GM12891 (cell line): ENCODE results near the gene BCCIP. TPM values are rescaled to one million over a fixed set of nuclear protein-coding genes. Genes with fewer than 3 reads are reported as not detected.

Experiments
- DNase-seq: peaks from one replicate; pipeline ENCODE4 v3.0.0; 2011; ENCODE audit warnings: low spot score; ENCODE audit not compliant: insufficient read length
- FAIRE-seq: peaks from 2 replicates; lab custom pipeline; 2011; peaks lifted over from hg19 to GRCh38; lab: Jason Lieb, UNC
- PAX5 ChIP-seq: IDR thresholded peaks from 2 replicates; pipeline ENCODE4 v1.6.1; 2011; ENCODE audit warnings: low read length, moderate library complexity, mild to moderate bottlenecking; ENCODE audit not compliant: insufficient read depth, severe bottlenecking
- POLR2A ChIP-seq: IDR thresholded peaks from 2 replicates; pipeline ENCODE4 v1.6.1; 2011; ENCODE audit warnings: low read depth, low read length, control low read depth
- POLR2AphosphoS5 ChIP-seq: IDR thresholded peaks from 2 replicates; pipeline ENCODE4 v1.6.1; 2011; ENCODE audit warnings: low read depth, low read length, control low read depth
- POU2F2 ChIP-seq: IDR thresholded peaks from 2 replicates; pipeline ENCODE4 v1.6.1; 2011; ENCODE audit warnings: low read depth, mild to moderate bottlenecking, control low read depth, low read length, moderate library complexity
- SPI1 ChIP-seq: IDR thresholded peaks from 2 replicates; pipeline ENCODE4 v1.6.1; 2011; ENCODE audit warnings: low read depth, low read length, control low read depth
- TAF1 ChIP-seq: IDR thresholded peaks from 2 replicates; pipeline ENCODE4 v1.6.1; 2011; ENCODE audit warnings: low read depth, low read length, control low read depth
- polyA plus RNA-seq: library from polyadenylated mRNA; unstranded; fragments of >200 nt; gene quantifications from one replicate; pipeline ENCODE4 v1.2.1, GENCODE V29; 2012; ENCODE audit warnings: low read depth, missing spikeins, inconsistent platforms; ENCODE audit not compliant: missing spikeins

Gene BCCIP
- 68.0 TPM for polyA plus RNA-seq

GRCh38 chr10:125822878-125823662 is at the start of gene BCCIP, which contains the start of gene UROS:
TSS of gene BCCIP (plus strand) at chr10:125823546. CDS start at chr10:125823558, 12 bp downstream.
TSS of gene UROS (minus strand) at chr10:125823258. CDS start at chr10:125816499, 6,759 bp downstream.
- TF ChIP-seq POLR2AphosphoS5: peak; percentile 88
- no peak for TF ChIP-seq PAX5
- peak; percentile 76 for TF ChIP-seq POLR2A
- no peak; the same call in 1 of the 2 replicates for TF ChIP-seq POU2F2
- peak; percentile 93 for TF ChIP-seq TAF1
- TF ChIP-seq SPI1: peak; percentile 7; the same call in 1 of the 2 replicates
- DNase-seq (peak; percentile 87), FAIRE-seq (peak; percentile 95)

GRCh38 chr10:125773687-125774543 is 49.4 kb upstream of the BCCIP start:
- no peak for FAIRE-seq
- TF ChIP-seq POLR2AphosphoS5: no peak
- no peak for TF ChIP-seq POU2F2
- TF ChIP-seq POLR2A: no peak
- TF ChIP-seq SPI1: no peak
- TF ChIP-seq PAX5: no peak
- TF ChIP-seq TAF1: no peak
- no peak for DNase-seq

- TF ChIP-seq POLR2AphosphoS5 (no peak), POU2F2 (no peak), TAF1 (no peak), PAX5 (no peak), SPI1 (no peak), POLR2A (no peak)
- FAIRE-seq (no peak), DNase-seq (no peak)
Observed at GRCh38 chr10:125774581-125775191, 48.7 kb upstream of the BCCIP start.

GRCh38 chr10:125775491-125776106 is 47.7 kb upstream of the BCCIP start, which contains the start of gene MMP21:
TSS of gene MMP21 (minus strand) at chr10:125775821. CDS start at chr10:125775821, 0 bp downstream.
- no peak for DNase-seq
- no peak for FAIRE-seq
- no peak for TF ChIP-seq POLR2A
- TF ChIP-seq TAF1: no peak
- no peak for TF ChIP-seq PAX5
- no peak for TF ChIP-seq POU2F2
- no peak for TF ChIP-seq POLR2AphosphoS5
- TF ChIP-seq SPI1: no peak

- no peak for FAIRE-seq
- DNase-seq: no peak
- TF ChIP-seq SPI1 (no peak), POU2F2 (no peak), POLR2A (no peak), TAF1 (no peak), POLR2AphosphoS5 (no peak), PAX5 (no peak)
Observed at GRCh38 chr10:125777806-125778205, 45.5 kb upstream of the BCCIP start.

GRCh38 chr10:125778556-125778955 is 44.8 kb upstream of the BCCIP start:
- FAIRE-seq: no peak
- TF ChIP-seq POU2F2: no peak
- no peak for TF ChIP-seq TAF1
- no peak for TF ChIP-seq PAX5
- TF ChIP-seq POLR2A: no peak
- TF ChIP-seq POLR2AphosphoS5: no peak
- TF ChIP-seq SPI1: no peak
- no peak for DNase-seq

- DNase-seq (no peak), FAIRE-seq (no peak)
- TF ChIP-seq SPI1 (no peak), TAF1 (no peak), PAX5 (no peak), POLR2AphosphoS5 (no peak), POU2F2 (no peak), POLR2A (no peak)
Observed at GRCh38 chr10:125779403-125780327, 43.7 kb upstream of the BCCIP start.
